OCI-LY1 (cell line): ENCODE measurements around the gene GHRL.

Experiments
- H2AFZ ChIP-seq: fragments of 200-600 bp; sonication (generic), shearing (Covaris generic); 2 replicates; pipeline ENCODE4 v1.6.0; 2014; ENCODE audit warnings: antibody characterized with exemption, mild to moderate bottlenecking, low read length
- H3F3A ChIP-seq: fragments of 200-600 bp; sonication (generic), shearing (Covaris generic); 2 replicates; pipeline ENCODE4 v1.6.0; 2014; ENCODE audit warnings: mild to moderate bottlenecking, antibody characterized with exemption, low read length, moderate library complexity; ENCODE audit not compliant: insufficient read depth
- H3K27ac ChIP-seq: fragments of 200-600 bp; sonication (generic); 2 replicates; pipeline ENCODE4 v1.5.1; 2014; ENCODE audit warnings: low read length, mixed run types, mild to moderate bottlenecking, low read depth; ENCODE audit not compliant: poor library complexity, severe bottlenecking
- H3K27me3 ChIP-seq: fragments of 200-600 bp; sonication (generic); 2 replicates; pipeline ENCODE4 v1.6.0; 2014; ENCODE audit warnings: antibody characterized with exemption, mild to moderate bottlenecking, low read length, moderate library complexity; ENCODE audit not compliant: insufficient read depth
- H3K36me3 ChIP-seq: fragments of 200-600 bp; sonication (generic); 2 replicates; pipeline ENCODE4 v1.6.1; 2014; ENCODE audit warnings: mild to moderate bottlenecking, antibody characterized with exemption, low read length, moderate library complexity, mixed read lengths; ENCODE audit not compliant: insufficient read depth
- H3K4me1 ChIP-seq: fragments of 200-600 bp; sonication (generic); 2 replicates; pipeline ENCODE4 v1.5.1; 2014; ENCODE audit warnings: mild to moderate bottlenecking, low read length, moderate library complexity; ENCODE audit not compliant: insufficient read depth, severe bottlenecking
- H3K4me2 ChIP-seq: fragments of 200-600 bp; sonication (generic), shearing (Covaris generic); 2 replicates; pipeline ENCODE4 v1.6.1; 2014; ENCODE audit warnings: low read length
- H3K4me3 ChIP-seq: fragments of 200-600 bp; sonication (generic); 2 replicates; pipeline ENCODE4 v1.5.1; 2014; ENCODE audit warnings: low read length, low read depth, mild to moderate bottlenecking, mixed read lengths; ENCODE audit not compliant: poor library complexity, severe bottlenecking
- H3K79me2 ChIP-seq: fragments of 200-600 bp; shearing (Covaris generic); 2 replicates; pipeline ENCODE4 v1.6.1; 2016; ENCODE audit warnings: mixed run types, low read length, mixed read lengths; ENCODE audit not compliant: insufficient read depth
- H3K9ac ChIP-seq: fragments of 200-600 bp; sonication (generic), shearing (Covaris generic); 2 replicates; pipeline ENCODE4 v1.6.1; 2014; ENCODE audit warnings: mild to moderate bottlenecking, low read length, mixed read lengths
- H3K9me2 ChIP-seq: fragments of 200-600 bp; sonication (generic), shearing (Covaris generic); 2 replicates; pipeline ENCODE4 v1.6.1; 2014; ENCODE audit warnings: low read depth, mild to moderate bottlenecking, low read length, mixed read lengths
- H3K9me3 ChIP-seq: fragments of 200-600 bp; shearing (Covaris generic); 2 replicates; pipeline ENCODE4 v1.6.1; 2014; ENCODE audit warnings: low read length, mixed read lengths
- H4K20me1 ChIP-seq: fragments of 200-600 bp; sonication (generic), shearing (Covaris generic); 2 replicates; pipeline ENCODE4 v1.6.0; 2016; ENCODE audit warnings: mild to moderate bottlenecking, low read length; ENCODE audit not compliant: insufficient read depth
- CTCF ChIP-seq: fragments of 200-600 bp; sonication (generic), shearing (Covaris generic); IDR thresholded peaks from 2 replicates; pipeline ENCODE4 v1.5.1; 2017; ENCODE audit warnings: mild to moderate bottlenecking, antibody characterized with exemption, low read length, moderate library complexity, mixed read lengths
- EZH2 ChIP-seq: fragments of 200-600 bp; sonication (generic), shearing (Covaris generic); IDR thresholded peaks from 2 replicates; pipeline ENCODE4 v1.8.0; 2017; ENCODE audit warnings: borderline replicate concordance, mixed run types, mild to moderate bottlenecking, antibody characterized with exemption, low read length, moderate library complexity, mixed read lengths

Gene GHRL

GRCh38 chr3:10244009-10244408 lies 48.7 kb downstream of the GHRL start:
- Histone ChIP-seq H3K9me3 (peaks cover 18% of the 10 kb centered on the region), H3K9ac (no peak overlapping the region), H3K27me3 (no peaks in the 10 kb centered on the region), H3K4me3 (no peak overlapping the region), H4K20me1 (no peaks in the 10 kb centered on the region), H3K79me2 (peaks cover 5% of the 10 kb centered on the region), H3K4me2 (no peak overlapping the region), H2AFZ (no peak overlapping the region), H3F3A (no peaks in the 10 kb centered on the region), H3K27ac (no peak overlapping the region), H3K9me2 (no peaks in the 10 kb centered on the region), H3K36me3 (peaks cover 60% of the 10 kb centered on the region), H3K4me1 (peaks cover 10% of the 10 kb centered on the region)
- TF ChIP-seq EZH2 (no peak), CTCF (no peak)

GRCh38 chr3:10242182-10243065 lies 50.3 kb downstream of the GHRL start:
- H2AFZ ChIP-seq: no peak overlapping the region
- no peak overlapping the region for H3K9ac ChIP-seq
- H3K9me3 ChIP-seq: peaks cover 18% of the 10 kb centered on the region
- peaks cover 73% of the 10 kb centered on the region for H3K36me3 ChIP-seq
- TF ChIP-seq CTCF (no peak), EZH2 (no peak)
- H3K27ac ChIP-seq: no peak overlapping the region
- no peak overlapping the region for H3K4me3 ChIP-seq
- no peak overlapping the region for H3K4me2 ChIP-seq
- no peaks in the 10 kb centered on the region for H4K20me1 ChIP-seq
- H3K27me3 ChIP-seq: no peaks in the 10 kb centered on the region
- no peaks in the 10 kb centered on the region for H3K79me2 ChIP-seq
- H3K9me2 ChIP-seq: no peaks in the 10 kb centered on the region
- no peaks in the 10 kb centered on the region for H3F3A ChIP-seq
- peaks cover 4% of the 10 kb centered on the region for H3K4me1 ChIP-seq

- TF ChIP-seq EZH2: no peak
- TF ChIP-seq CTCF: no peak
- Histone ChIP-seq H3K9ac (no peak overlapping the region), H2AFZ (no peak overlapping the region), H3K9me2 (no peaks in the 10 kb centered on the region), H3K4me1 (no peaks in the 10 kb centered on the region), H3K27ac (no peak overlapping the region), H3K4me2 (no peak overlapping the region), H3K4me3 (no peak overlapping the region), H3K36me3 (peaks cover 82% of the 10 kb centered on the region), H3F3A (no peaks in the 10 kb centered on the region), H3K9me3 (peaks cover 18% of the 10 kb centered on the region), H3K27me3 (no peaks in the 10 kb centered on the region), H3K79me2 (no peaks in the 10 kb centered on the region), H4K20me1 (no peaks in the 10 kb centered on the region)
Measured at GRCh38 chr3:10240799-10241198, 51.9 kb downstream of the GHRL start.
